GM21825 (cell line): ENCODE measurements around the gene GOT1.

ENCODE experiments used
- ATAC-seq: cut with Tn5 transposase; IDR thresholded peaks from one replicate; pipeline ENCODE4 v1.9.1; 2021; ENCODE audit warnings: mild to moderate bottlenecking, moderate library complexity; ENCODE audit not compliant: unreplicated experiment

Gene GOT1

GRCh38 chr10:99364125-99364524 is 66.3 kb downstream of the GOT1 start:
- ATAC-seq: no peak

- no peak for ATAC-seq
These were observed 69.5 kb downstream of the GOT1 start for GRCh38 chr10:99360934-99361333.

- ATAC-seq: no peak
These were observed 72.3 kb downstream of the GOT1 start for GRCh38 chr10:99358101-99358500.

- ATAC-seq: no peak
These were observed 72.7 kb downstream of the GOT1 start for GRCh38 chr10:99357691-99358090.

- no peak for ATAC-seq
These were observed 77.2 kb downstream of the GOT1 start for GRCh38 chr10:99353182-99353581.

GRCh38 chr10:99347672-99348071 is 82.8 kb downstream of the GOT1 start:
- ATAC-seq: no peak
